KBM-7 (cell line): Measurements from ENCODE around the gene UBAP2L.
"Not testable (repeated sequence)": the region's sequence is repeated elsewhere in the genome, so short reads cannot be mapped to it uniquely, and the experiment has no call there.

Experiments used
- DNase-seq: peaks from one replicate; pipeline ENCODE4 v3.0.0-alpha.2; 2015
- in situ Hi-C: fragments of 300-500 bp; cut with MboI; formaldehyde crosslinking; loops from 2 replicates; pipeline ENCODE4 v1.14.3; 2020; ENCODE audit warnings: low sequenced_read_pairs, low pct_unique_long_range_greater_than_20kb, mixed read lengths

UBAP2L gene

DNA sequence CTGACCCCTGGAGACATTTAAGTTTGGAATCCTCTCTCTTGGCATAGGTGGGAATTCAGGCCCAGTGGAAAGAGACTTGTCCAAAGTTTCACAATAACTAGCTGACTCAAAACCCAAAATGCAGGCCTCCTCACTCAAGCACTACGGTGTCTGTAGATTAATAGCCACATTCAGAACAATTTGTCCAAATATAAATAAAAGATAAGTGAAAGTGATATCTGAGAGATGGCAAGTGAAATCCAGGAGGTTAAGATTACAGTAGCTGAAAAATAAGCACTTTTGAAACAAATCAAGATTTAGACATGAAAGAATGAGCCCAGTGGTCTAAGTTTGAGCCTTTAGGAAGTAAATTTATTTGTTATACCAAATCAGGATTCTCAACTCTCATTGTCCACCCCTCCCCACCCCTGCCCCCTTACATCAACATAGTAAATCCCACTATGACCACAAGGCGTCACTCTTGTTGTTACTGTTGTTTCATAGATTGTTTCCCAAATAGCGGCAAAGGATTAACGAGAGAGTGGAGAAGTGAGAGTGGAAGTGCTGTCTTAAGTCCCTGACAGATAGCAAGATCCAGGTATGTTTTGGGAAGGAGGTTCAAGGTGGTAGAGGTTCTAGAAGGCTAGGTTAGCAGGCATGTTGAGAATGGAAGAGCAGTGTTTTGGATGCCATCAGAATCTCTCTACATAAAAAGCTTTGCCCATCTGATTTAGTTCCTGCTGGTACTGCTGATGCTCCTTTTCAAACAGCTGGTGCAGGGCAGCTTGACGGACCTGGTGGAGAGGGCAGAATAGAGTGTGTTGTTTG, 21.8 kb upstream of the UBAP2L start:
- peak; percentile 77 for DNase-seq
- in situ Hi-C loops: no loop called here

DNA sequence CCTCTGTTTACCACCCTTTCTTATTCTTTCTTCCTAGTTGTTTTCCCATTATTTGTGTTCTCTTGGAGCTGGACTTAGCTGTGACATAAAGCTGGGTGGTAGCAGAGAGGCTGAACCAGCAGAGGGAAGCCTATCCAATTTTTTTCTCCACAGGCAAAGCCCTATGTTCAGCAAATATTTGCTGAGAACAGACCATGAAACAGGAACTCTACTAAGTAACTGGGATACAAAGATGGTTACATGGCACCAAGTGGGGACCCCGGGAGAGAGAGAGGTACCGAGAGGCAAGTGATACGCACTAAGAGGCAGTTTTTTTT, 21.2 kb upstream of the UBAP2L start:
- no peak for DNase-seq

DNA sequence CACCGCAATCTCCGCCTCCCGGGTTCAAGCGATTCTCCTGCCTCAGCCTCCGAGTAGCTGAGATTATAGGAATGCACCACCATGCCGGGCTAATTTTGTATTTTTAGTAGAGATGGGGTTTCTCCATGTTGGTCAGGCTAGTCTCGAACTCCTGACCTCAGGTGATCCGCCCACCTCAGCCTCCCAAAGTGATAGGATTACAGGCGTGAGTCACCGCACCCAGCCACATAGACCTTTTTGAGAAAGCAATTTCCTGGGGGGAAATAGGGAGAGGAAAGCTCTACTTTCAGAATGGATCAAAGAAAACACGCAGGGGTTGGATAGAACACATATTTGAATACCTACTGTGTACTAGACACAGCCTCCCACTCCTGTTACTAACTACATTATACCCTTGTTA, 15.0 kb upstream of the UBAP2L start:
- in situ Hi-C loops, DNase-seq: not testable (repeated sequence)

More for the DNA sequence above, 21.2 kb upstream of the UBAP2L start:
- in situ Hi-C loops: no loop called here

DNA sequence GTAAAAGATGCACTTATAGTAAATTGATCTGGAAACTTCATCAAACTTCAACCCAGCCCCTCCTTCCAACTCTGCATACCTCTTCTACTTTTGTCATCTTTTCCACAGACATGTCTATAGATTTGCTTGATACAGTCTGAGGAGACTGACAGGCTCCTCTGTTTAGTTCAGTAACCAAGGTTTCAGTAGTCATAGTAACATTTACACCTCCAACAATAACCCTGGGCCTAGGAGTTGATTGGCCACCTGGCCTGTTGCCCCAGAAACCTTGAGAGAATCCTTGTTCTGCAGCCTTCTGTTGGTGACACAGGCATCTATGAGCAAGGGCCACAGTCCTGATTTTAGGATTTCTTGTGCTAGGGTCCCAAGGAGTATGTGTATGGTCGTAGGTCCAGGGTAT, 14.6 kb upstream of the UBAP2L start, which contains the start of gene CFAP141:
TSS of gene CFAP141 (minus strand) at position 138 of the 400 bp plus-strand sequence. CDS start at position 112, 26 bp downstream.
- in situ Hi-C loops: no loop called here
- no peak for DNase-seq

DNA sequence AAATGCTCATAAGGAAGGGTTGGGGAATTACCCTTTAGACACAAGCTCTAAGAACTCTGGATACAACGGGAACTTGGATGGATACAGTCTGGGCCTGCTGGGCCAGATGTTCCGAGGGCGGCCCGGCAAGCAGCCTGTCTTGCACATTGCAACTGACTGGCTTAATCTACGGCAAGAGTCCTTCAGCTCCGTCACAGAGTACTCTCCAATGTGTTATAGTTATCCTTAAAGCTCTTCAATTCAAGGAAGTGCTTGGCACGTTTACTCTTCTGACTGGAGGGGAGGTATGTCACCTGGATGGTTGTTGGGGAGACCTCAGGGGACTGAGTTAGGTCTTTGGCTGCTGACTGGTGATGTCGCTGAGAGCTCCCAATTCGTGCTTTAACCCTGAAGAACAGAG, 13.5 kb upstream of the UBAP2L start:
- DNase-seq: no peak
- in situ Hi-C loops: no loop called here

DNA sequence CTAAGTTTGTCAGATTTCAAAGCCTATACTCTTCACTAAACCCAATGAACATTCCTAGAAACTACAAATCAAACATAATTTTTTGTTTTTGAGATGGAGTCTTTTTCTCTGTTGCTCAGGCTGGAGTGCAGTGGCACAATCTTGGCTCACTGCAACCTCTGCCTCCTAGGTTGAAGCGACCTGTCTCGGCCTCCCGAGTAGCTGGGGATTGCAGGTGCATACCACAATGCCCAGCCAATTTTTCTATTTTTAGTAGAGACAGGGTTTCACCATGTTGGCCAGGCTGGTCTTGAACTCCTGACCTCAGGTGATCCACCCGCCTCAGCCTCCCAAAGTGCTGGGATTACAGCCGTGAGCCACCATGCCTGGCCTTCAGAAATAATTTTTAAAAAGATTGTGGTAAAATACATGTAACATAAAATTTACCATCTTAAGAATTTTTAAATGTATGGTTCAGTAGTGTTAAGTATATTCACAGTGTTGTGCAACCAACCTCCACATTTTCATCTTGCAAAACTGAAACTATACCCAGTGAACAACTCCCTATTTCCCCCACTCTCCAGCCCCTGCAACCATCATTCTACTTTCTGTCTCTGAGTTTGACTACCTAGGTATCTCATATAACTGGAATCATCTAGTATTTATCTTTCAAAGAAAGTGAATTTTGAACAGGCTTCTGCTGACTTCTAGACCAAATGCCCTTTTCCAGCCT, 11.9 kb upstream of the UBAP2L start:
- in situ Hi-C loops: no loop called here
- DNase-seq: no peak

DNA sequence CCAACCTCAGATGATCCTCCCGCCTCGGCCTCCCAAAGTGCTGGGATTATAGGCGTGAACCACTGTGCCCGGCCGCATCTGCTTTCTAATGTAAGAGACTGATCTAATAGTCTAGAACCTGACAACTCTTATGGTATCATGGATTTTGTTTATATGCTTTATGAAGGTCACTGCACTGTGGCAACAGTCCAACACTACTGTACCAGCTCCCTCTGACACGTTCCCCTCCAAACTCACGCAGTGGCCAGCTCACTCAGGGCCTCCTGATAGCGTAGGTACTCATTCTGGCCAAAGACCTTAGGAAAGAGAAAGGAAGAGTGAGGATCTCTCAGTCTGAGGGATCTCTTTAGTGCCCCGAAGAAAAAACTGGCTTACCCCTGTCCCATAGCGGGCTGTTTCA, 8.7 kb upstream of the UBAP2L start:
- in situ Hi-C loops: no loop called here

DNA sequence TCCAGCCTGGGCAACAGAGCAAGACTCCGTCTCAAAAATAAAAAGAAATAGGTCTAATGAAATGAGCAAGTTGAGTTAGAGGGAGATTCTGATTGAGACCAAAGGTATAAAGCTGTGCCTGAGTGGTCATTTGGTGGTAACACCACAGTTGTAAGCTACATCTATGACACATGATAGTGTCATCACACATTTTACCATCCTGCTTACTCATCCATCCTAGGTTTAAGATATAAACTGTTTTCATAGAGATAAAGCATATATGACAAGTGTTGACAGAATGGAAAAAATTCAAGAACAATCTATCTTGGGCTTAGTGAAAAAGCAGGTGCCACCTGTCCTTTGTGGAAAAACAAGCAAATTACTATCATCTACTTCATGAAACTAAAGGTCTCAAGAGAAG, 7.5 kb upstream of the UBAP2L start:
- DNase-seq: no peak
- in situ Hi-C loops: no loop called here

More for the DNA sequence above, 8.7 kb upstream of the UBAP2L start:
- no peak for DNase-seq

DNA sequence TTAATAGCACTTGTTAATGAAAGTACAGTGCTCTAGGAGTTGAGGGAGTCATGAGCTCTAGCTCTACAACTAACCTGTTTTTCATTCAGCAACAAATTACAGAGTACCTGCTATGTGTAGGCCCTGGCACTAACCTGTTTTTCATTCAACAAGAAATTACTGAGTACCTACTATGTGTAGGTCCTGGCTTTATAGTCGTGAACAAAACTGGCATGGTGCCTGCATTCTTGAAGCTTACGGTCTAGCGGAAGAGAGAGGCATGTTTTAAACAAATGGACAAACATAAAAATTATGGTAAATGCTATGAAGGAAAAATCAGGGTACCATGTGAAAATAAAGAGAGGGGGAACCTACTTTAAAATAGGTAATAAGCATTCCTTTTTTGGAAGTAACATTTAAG, 2.2 kb upstream of the UBAP2L start:
- in situ Hi-C loops: no loop called here
- DNase-seq: no peak

DNA sequence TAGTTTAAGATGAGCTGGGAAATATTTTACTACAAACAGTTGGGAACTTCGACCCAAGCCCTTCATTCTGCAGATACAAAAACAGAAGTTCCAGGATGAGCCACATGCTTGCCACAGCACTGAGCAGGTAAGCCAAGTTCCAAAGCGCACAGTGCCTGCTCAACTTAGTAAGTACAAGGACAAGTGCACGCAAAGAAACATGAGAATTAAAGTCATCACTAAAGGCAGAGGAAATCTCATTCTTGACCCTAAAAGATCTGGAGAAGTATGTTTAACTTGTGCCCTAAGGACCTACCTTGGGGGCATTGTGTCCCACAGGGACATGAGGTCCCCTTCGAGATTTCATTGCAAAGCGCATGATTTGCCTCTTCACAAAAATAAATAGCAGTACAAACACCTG, 1.2 kb upstream of the UBAP2L start:
- in situ Hi-C loops: no loop called here
- peak; percentile 60 for DNase-seq

DNA sequence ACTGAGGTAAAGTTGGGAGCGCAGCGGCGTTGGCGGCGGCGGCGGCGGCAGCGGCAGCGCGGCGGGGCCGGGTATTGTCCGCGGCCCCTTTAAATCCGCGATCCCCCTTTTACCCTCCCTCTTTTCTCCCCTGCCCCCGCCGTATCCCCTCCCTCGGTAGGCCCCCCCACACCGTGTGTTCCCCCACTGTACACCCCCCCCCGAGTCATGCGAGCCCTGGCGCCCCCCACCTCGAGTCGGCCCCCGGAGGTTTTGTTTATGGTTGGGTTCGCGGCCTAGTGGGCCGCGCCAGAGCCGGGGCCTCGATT, 169 bp downstream of the UBAP2L start:
- no peak for DNase-seq
- in situ Hi-C loops: no loop called here

DNA sequence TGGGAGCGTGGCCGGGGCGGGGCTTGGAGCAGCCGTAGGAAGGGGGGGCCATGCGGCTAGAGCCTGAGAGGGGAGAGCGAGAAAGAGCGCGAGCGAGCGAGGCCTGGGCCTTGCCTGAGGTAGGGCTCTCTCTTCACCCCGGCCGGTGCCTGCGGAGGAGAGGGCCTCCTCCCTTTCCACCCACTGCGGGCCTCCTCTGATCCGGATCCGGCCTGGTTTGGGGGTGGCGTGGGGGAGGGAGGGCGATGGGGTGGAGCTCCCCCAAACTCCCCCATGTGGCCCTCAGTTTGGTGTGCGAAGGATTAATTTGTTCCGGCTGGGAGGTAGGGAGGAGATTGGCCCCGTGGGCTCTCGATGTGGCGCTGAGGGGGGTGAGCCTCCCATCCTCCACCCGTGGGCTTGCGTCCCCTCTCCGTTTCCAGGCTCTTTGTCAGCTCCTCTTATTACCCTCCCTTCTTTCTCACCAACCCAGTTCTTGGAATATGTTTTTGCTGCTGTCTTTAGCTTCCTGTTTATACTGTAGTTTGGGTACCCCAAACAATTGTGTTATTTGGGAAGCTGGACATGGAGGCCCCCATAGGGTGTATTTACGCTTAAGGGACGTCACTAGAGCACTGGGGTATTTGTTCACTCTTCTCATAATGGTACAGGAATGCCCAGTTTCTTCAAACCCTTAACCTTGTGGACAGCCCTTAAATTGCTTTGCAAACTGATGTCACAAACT, 685 bp downstream of the UBAP2L start:
- in situ Hi-C loops: no loop called here
- DNase-seq: peak; percentile 37

DNA sequence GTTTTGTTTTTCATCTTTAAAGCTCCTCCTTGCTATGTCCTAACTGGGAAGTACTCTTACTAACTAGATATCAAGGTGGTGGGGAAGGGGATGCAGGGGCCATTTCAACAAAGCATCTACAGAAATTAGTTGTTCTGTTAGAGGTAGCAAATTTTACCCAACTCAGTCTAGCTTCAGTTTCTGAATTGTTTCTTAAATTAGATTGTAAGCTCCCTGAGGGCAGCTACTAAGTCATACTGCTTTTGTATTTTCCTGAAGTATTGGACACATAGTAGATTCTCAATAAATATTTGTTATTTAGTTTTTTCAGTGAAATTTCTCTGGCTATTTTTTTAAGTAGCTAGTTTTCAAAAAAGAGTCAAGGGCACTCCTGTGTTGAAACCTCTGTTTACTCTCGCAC, 1.8 kb downstream of the UBAP2L start:
- peak; percentile 27 for DNase-seq

DNA sequence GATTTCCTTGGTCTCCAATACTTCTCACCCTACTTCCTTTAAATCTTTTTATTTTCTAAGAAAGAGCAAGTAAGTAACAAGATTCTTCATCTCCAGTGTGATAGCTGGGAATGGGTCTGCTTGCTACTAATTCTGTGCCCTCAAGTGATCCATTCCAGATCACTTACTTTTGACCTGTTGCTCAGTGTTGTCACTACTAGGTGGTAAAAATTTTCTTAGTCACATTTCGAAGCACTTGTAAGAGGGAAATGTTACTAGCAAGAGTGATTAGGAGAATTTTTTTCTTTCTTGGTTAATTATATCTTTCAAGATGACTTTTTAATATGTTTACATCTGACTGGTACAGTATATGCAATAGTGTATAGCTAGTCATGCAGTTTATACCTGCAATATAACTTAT, 2.2 kb downstream of the UBAP2L start:
- no peak for DNase-seq
- in situ Hi-C loops: no loop called here

More for the DNA sequence above, 1.8 kb downstream of the UBAP2L start:
- in situ Hi-C loops: no loop called here

DNA sequence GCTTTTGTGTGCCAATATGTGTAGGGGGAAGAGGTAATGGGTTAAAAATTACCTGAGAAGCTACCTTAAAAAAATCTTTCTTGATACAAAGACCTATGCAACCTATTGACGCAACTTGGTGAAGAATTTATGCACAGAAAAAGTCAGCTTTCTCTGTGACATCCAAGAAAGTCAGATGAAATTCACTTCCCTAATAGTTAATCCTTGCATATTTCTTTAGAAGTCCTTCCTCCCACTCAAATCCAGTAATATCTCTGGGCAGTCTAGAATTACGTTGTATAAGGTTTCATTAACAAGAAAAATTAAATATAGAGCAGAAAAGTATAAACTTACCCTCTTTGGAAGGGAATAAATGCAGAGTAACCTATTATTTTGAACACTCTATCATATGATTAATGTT, 2.9 kb downstream of the UBAP2L start:
- DNase-seq: no peak
- in situ Hi-C loops: no loop called here

DNA sequence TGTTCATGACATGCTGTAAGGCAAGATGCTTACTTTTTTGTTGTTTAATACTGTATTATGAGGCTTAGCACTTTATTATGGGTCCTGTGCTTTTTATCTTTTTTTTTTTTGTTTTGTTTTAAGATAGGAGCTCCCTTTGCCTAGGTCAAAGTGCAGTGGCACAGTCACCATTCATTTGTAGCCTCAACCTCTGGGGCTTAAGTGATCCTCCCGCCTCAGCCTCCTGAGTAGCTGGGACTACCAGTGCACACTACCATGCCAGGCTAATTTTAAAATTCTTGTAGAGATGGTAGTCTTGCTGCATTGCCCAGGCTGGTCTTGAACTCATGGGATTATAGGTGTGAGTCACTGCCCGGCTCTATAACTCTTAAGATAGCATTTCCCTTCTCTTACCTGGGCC, 4.6 kb downstream of the UBAP2L start:
- DNase-seq: no peak
- in situ Hi-C loops: no loop called here

DNA sequence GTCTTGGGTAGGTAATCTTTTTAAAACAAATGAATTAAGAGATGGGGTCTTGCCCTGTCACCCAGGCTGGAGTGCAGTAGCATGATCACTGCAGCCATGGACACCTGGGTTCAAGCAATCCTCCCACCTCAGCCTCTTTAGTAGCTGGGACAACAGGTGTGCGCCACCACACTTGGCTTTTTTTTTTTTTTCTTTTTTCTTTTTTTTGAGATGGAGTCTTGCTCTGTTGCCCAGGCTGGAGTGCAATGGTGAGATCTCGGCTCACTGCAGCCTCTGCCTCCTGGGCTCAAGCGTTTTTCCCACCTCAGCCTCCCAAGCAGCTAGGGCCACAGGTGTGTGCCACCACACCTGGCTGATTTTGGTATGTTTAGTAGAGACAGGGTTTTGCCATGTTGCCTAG, 10.4 kb downstream of the UBAP2L start:
- DNase-seq, in situ Hi-C loops: not testable (repeated sequence)

DNA sequence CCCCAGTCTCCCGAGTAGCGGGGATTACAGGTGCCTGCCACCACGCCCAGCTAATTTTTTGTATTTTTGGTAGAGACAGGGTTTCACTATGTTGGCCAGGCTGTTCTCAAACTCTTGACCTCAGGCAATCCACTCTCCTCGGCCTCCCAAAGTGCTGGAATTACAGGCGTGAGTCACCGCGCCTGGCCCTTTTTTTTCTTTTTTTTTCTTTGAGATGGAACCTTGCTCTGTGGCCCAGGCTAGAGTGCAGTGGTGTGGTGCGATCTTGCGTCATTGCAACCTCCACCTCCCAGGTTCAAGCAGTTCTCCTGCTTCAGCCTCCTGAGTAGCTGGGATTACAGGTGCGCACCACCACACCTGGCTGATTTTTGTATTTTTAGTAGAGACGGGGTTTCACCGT, 12.4 kb downstream of the UBAP2L start:
- DNase-seq, in situ Hi-C loops: not testable (repeated sequence)

DNA sequence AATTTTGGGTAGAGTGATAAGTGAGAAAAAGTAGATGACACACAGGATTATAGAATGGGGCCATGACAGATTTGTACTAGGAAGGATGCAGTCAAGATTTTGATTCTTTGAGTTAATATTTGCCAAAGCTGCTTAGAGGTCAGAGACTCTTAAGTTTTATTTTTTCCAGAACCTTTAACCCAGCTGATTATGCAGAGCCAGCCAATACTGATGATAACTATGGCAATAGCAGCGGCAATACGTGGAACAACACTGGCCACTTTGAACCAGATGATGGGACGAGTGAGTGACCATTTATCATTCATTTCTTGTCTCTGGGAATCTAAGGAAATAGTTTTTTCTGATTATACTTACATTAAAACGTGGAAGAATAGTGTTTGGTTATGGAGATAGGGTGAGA, 16.1 kb downstream of the UBAP2L start:
- in situ Hi-C loops: no loop called here
- DNase-seq: no peak

DNA sequence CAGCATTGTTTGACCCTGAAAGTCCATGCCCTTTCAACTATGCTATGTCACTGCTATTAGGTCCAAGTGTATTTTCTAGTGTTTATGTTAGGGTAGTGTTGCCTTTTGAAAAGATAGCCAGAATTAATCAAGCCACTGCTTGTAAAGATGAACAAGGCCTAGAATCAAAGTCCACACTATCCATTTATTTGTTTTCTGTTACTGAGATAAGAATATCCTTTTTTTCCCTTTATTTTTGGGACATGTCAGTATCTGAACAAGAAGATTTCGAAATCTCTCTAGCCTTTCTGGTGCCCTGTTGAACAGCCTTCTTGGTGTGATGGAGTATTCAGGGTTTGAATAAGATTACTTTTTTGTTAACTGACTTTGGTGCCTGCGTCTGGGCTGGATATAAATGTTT, 16.7 kb downstream of the UBAP2L start:
- DNase-seq: no peak
- in situ Hi-C loops: no loop called here
